HG03095 (cell line): ENCODE data around the gene PTGDR2.

Experiments
- ATAC-seq: cut with Tn5 transposase; IDR thresholded peaks from one replicate; pipeline ENCODE4 v1.9.1; 2021; ENCODE audit warnings: moderate library complexity; ENCODE audit not compliant: unreplicated experiment

PTGDR2 gene

GRCh38 chr11:60816590-60817157, 39.1 kb downstream of the PTGDR2 start:
- ATAC-seq = no peak

- ATAC-seq = no peak
These were observed 41.6 kb downstream of the PTGDR2 start for GRCh38 chr11:60814112-60814511.

GRCh38 chr11:60813324-60813723, 42.4 kb downstream of the PTGDR2 start:
- no peak for ATAC-seq

GRCh38 chr11:60810569-60810968, 45.2 kb downstream of the PTGDR2 start:
- no peak for ATAC-seq

- no peak for ATAC-seq
These were observed 45.6 kb downstream of the PTGDR2 start for GRCh38 chr11:60810151-60810550.

- ATAC-seq = no peak
These were observed 46.1 kb downstream of the PTGDR2 start for GRCh38 chr11:60809691-60810090.

- no peak for ATAC-seq
These were observed 46.5 kb downstream of the PTGDR2 start for GRCh38 chr11:60809249-60809648.

- no peak for ATAC-seq
These were observed 52.3 kb downstream of the PTGDR2 start for GRCh38 chr11:60803273-60803936.

GRCh38 chr11:60801194-60801593, 54.6 kb downstream of the PTGDR2 start:
- no peak for ATAC-seq
